Daoy (cell line): ENCODE data around the gene EXD3. TPM values are rescaled to one million over a fixed set of nuclear protein-coding genes. Genes with fewer than 3 reads are reported as not detected.
"Not testable (repeated sequence)": the region's sequence is repeated elsewhere in the genome, so short reads cannot be mapped to it uniquely, and the experiment has no call there.

ENCODE experiments used
- DNase-seq: peaks from one replicate; pipeline ENCODE4 v3.0.0-alpha.2; 2015; ENCODE audit warnings: low read depth
- total RNA-seq: library from RNA; depleted of rRNA; stranded (reverse); fragments of >200 nt; shearing (Covaris generic); gene quantifications from 2 replicates; pipeline ENCODE4 v1.2.3, GENCODE V29; 2014

The EXD3 gene
- total RNA-seq, 1 experiment from 2014 or later: 2.3 TPM

- no peak for DNase-seq
These were observed 29.5 kb downstream of the EXD3 start for GRCh38 chr9:137393176-137394150.

- DNase-seq: no peak
These were observed 30.5 kb downstream of the EXD3 start for GRCh38 chr9:137392232-137393007.

GRCh38 chr9:137391411-137391754 is 31.6 kb downstream of the EXD3 start:
- DNase-seq: no peak

DNA sequence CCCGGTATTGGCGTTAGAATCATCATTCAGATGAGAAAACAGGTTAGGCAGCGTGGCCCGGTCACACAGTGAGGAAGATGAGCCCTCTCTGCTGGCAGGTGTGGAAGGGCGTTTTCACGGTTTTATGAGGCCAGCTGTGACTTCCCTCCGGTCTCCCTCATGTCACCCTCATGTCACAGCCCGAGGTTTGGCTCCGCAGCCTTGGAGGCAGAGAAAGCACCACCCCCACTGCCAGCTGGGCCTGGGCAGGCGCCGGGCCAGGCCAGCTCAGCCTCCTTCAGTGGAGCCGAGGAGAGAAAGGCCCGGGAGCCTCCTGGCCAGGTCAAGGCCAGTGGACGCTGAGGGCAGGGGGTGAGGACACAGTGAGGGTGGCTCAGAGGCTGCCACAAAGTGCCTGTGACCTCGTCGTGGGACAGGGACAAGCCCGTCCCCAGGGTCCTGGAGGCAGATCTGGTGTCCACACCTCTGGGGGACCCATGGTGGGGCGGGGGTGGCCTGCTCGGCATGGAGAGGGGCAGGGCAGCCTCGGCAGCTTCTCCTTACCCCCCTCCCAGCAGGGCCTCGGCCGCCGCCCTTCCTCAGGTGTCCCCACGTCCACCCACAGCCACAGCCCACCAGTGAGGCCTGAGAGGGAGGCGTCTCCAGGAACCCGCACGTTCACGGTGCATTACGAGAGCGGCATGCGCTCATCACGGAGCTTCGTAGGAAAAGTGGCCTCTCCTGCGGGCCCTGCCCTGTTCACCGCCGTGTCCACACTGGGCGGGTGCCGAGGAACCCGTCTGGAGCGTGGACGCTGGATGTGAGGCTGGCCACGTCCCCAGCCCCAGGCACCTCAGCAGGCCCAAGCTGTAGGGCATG is 32.2 kb downstream of the EXD3 start:
- DNase-seq: no peak

DNA sequence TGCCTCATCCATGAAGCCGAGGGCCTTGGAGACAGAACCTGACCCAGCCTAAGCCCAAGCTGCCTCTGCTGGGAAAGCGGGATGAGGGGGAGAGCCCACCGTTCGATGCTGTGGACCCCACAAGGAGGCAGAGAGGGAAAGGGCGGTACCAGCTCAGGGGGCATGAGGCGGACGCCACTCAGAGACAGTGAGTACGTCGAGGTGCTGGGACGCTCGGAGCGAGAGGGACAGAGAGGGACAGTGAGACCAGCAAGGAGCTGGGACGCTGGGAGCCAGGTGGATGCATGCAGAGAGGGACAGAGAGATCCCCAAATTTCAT is 33.6 kb downstream of the EXD3 start:
- DNase-seq: no peak

DNA sequence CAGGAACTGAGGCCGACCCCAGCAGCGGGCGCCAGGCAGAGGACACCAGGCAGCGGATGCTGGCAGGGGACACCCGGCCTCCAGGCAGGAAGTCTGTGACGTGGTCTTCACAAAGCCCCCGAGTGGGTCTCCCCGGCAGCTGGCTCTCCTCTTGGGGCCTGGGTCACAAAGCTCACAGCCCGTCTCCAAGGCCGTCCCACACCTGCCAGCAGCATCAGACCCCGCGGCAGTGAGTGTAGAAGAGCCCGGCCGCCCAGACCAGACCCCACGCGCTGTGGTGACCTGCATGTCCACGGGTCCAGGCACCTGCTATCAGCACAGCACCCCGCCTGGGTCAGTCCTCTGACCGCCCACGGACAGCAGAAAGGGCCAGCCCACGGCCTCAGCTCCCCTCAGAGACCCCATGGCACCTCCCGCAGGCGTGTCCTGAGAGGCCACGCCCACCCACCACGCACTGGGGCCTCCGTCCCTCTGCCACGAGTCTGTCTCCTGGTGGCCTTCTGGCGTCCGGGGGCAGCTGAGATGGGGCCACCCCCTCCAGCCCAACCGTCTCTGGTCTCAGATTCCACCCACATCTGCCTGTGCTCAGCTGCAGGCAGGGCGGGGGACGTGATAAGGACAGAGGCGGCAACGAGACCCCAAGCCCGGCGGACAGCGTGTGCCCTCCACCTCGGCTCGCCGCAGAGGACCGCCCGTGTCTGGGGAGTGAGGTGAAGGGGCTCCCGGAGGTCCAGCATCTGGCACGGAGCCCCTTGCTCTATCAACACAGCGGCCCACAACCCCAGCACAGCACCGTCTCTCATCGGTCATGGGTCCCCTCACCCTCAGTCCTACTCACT is 34.2 kb downstream of the EXD3 start:
- DNase-seq: no peak

- no peak for DNase-seq
These were observed 34.9 kb downstream of the EXD3 start for GRCh38 chr9:137387891-137388560.

DNA sequence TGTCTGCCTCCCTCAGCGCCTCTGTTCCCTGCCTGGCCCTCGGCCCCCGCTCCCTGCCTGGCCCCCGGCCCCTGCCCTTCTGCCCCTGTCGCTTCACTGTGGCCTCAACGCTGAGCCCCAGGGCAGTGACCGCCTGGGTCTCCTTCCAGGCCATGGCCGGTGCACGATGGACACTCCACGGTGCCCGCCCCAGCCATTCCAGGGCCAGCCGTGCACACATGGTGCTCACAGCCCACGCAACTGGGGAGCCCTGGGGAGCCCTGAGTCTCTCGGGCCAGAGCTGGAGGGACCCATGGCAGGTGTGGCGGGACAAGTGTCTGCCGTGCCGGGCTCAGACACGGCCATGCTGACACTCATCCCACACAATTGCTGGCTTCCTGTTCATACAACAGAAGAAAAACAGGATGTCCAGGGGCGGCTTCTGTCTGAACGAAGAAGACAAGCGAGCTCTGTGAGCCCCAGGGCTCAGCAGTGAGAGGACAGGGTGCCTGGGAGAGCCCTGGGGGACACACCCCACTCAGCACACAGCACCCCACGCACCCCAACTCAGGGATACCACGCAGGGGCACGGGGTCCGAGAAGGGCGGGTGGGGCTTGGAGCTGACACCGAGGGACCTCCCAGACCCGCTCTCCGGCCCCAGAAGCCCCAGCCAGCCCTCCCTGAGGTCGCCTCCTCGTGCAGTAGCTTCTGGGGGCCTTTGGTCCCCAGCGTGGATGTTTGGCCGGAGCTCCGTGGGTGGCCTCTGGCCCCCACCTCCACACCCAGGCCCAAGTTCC is 35.7 kb downstream of the EXD3 start:
- no peak for DNase-seq

DNA sequence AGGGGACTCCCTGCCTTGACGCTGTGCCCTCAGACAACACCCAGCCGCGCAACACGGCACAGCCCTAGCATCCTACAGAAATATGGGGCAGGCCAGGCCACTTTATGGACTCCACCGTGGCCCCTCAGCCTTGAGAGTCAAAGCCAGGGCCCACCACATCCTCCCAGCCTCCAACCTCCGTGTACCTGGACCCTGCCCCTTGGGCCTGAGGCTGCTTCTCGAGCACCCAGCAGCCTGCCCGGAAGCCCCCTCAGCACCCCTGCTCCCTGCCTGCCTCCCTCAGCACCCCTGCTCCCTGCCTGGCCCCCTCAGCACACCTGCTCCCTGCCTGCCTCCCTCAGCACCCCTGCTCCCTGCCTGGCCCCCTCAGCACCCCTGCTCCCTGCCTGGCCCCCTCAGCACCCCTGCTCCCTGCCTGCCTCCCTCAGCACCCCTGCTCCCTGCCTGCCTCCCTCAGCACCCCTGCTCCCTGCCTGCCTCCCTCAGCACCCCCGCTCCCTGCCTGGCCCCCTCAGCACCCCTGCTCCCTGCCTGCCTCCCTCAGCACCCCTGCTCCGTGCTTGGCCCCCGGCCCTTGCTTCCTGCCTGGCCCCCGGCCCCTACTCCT is 36.4 kb downstream of the EXD3 start:
- not testable (repeated sequence) for DNase-seq

- no peak for DNase-seq
These were observed 37.8 kb downstream of the EXD3 start for GRCh38 chr9:137385061-137385655.

DNA sequence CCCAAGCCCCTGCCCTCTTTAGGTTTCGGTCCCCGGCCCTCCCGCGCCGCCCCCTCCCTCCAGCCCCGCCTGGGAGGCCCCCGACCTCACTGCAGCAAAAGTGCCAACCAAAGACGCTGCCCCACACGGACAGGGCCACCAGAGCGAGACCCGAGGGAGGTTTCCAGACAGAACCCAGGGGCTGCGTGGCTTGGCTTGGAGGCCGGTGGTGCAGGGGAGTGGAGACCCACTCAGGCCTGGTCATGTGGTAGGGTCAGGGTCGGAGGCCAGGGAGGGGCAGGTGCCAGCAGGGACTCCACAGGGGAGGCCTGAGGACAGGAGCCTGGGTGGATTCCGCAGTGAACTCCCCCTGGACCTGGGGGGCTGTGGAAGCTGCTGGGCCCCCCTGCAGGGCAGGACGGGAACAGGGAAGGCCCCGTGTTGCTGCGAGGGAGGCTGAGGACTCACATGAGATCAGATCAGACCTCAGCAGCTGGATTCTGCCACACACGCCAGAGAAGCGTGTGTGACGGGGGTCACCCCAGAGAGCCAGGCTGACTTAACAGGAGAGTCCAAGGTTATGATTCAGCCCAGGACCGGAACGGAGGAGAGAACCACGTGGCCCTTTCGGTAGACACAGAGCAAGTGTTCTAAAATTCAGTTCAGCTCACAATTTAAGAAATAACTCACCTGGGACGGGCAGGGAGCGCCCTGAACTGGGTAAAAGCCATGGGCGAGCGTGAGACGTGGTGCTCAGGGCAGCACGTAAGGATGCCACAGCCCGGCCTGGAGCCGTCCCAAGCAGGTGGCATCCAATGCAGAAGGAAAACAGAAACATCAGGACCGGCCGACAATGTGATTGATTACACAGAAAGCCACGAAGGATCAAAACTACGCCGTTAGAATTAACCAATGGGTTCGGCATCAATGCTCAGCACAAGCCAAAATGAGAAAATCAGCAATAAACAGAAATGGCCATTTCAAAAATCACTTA is 38.9 kb downstream of the EXD3 start:
- DNase-seq: no peak

DNA sequence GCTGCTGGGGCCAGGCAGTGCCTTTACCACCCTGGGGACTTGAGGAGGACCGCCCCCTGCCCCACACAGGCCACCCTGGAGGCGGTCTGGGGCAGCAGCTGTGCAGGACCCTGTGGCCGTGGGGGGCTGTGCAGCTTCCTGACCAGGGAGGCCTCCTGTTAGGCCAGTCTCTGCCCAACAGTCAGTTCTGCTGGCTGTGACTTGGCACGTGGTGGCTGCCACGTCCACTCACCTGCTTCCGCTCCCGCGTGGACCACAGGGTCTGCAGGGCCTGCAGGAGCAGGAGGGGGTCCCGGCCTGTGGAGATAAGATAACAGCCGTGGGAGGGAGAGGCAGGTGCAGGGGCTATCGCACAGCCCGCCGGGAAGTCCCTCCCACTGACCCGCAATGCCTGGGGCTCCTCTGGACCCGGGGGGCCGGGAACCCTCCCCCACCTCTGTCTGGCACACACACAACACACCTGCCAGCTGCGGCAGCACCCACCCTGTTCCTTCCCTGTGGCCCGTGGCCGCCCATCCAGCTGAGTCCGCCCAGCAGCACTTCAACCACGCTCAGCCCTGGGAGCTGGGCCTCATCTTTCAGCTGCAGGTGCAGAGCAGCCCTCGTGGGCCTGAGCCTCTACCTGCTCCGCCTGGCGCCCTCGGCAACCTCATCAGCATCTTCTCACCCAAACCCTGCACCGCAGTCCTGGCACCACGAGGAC is 39.7 kb downstream of the EXD3 start:
- DNase-seq: no peak

DNA sequence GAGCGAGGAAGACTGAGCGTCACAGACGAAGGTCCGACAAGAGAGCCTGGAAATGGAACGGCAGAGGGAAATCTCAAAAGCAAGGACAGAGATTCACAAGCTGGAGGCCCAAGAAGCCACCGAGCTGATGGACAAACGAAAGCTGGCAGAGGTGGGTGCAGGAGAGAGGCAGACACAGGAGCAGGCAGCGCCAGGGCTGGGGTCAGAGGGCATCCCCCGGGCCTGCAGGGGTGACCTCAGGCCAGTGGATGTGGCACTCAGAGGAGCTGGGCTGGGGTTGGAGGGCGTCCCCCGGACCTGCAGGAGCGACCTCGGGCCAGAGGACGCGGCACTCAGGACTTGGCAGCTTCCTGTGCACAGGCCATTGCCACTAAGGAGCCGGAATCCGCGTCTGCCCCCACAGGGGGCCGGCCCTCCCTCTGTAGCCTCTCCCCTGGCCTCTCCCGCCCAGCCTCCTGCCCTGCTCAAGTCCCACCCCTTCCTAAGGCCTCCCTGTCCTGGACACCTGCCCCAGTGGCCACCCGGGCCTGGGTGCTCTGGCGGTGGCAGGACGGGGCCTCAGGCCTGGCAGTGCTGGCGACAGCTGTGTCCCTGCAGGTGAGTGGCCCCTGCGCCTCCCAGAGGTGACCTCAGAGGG is 40.4 kb downstream of the EXD3 start:
- no peak for DNase-seq

- no peak for DNase-seq
These were observed 41.2 kb downstream of the EXD3 start for GRCh38 chr9:137381501-137382443.

DNA sequence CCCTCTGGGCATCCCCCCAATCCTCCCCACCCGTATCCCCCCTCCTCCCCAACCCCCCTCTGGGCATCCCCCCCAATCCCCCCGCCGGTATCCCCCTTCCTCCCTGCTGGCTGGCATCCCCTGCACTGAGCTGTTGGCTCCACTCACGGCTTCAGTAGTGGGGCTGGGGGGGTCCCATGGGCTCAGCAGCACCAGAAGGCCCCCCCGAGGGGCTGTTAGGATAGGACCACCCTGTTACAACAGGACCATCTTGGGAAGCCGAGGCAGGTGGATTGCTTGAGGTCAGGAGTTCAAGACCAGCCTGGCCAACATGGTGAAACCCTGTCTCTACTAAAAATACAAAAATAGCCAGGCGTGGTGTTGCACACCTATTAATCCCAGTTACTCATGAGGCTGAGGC is 42.4 kb downstream of the EXD3 start:
- DNase-seq: no peak

GRCh38 chr9:137380171-137380570 is 42.8 kb downstream of the EXD3 start:
- DNase-seq: no peak
